ENCODE measurements around the gene OPN1MW3.

- no peak for TF ChIP-seq RAD21 (conservative IDR thresholded peaks at IDR 0.05)
- TF ChIP-seq CTCF (IDR thresholded peaks at IDR 0.05; ENCODE audit: poor library complexity, severe bottlenecking), result no peak
- TF ChIP-seq SMC3 (conservative IDR thresholded peaks at IDR 0.05; ENCODE audit: poor library complexity), result no peak
- TF ChIP-seq POLR2AphosphoS5 (IDR thresholded peaks at IDR 0.05), result no peak
- no peak for TF ChIP-seq EP300 (conservative IDR thresholded peaks at IDR 0.05; ENCODE audit: poor library complexity, severe bottlenecking)
- TF ChIP-seq REST (IDR thresholded peaks at IDR 0.05; ENCODE audit: borderline replicate concordance), result no peak
These were observed 37.6 kb downstream of the OPN1MW3 start, which contains the start of gene TEX28 for GRCh38 chrX:154294791-154295574.
